Measurements from ENCODE around the gene POLRMT.

The POLRMT gene

GRCh38 chr19:662962-663681 lies 29.8 kb upstream of the POLRMT start, which contains the start of gene RNF126:
Gene RNF126 (minus strand): TSS chr19:663214. CDS start chr19:663121, 93 bp downstream.
- DNase-seq: peak; percentile 81

GRCh38 chr19:662207-662961 lies 29.0 kb upstream of the POLRMT start:
- DNase-seq: no peak

- no peak for DNase-seq
Measured at GRCh38 chr19:661427-662196, 28.3 kb upstream of the POLRMT start.

GRCh38 chr19:660793-661426 lies 27.6 kb upstream of the POLRMT start:
- DNase-seq: no peak

- DNase-seq: no peak
Measured at GRCh38 chr19:658916-659839, 25.8 kb upstream of the POLRMT start.

- DNase-seq: no peak
Measured at GRCh38 chr19:658059-658839, 24.9 kb upstream of the POLRMT start.

- no peak for DNase-seq
Measured at GRCh38 chr19:657611-658010, 24.3 kb upstream of the POLRMT start.

- no peak for DNase-seq
Measured at GRCh38 chr19:656751-657559, 23.6 kb upstream of the POLRMT start.

GRCh38 chr19:655691-656090 lies 22.4 kb upstream of the POLRMT start:
- no peak for DNase-seq

GRCh38 chr19:653425-653824 lies 20.1 kb upstream of the POLRMT start:
- no peak for DNase-seq

- DNase-seq: no peak
Measured at GRCh38 chr19:652467-653389, 19.4 kb upstream of the POLRMT start.

- DNase-seq: no peak
Measured at GRCh38 chr19:651991-652390, 18.7 kb upstream of the POLRMT start.

GRCh38 chr19:651114-651818 lies 17.9 kb upstream of the POLRMT start:
- DNase-seq: no peak

GRCh38 chr19:650121-650520 lies 16.8 kb upstream of the POLRMT start:
- DNase-seq: no peak

GRCh38 chr19:648904-649801 lies 15.8 kb upstream of the POLRMT start:
- DNase-seq: no peak

- DNase-seq: no peak
Measured at GRCh38 chr19:648305-648704, 15.0 kb upstream of the POLRMT start.

- no peak for DNase-seq
Measured at GRCh38 chr19:647566-648284, 14.4 kb upstream of the POLRMT start.

All from NCI-H446 treated with DMSO at 0.1 percent for 48 hours (cell line).